Thyroid gland (tissue), 4 donors: ENCODE data around the gene DOCK6. TPM values are rescaled to one million over a fixed set of nuclear protein-coding genes. Genes with fewer than 3 reads are reported as not detected.

ENCODE experiments used
- DNase-seq, 2 donors: peaks; one replicate each; pipeline ENCODE4 v3.0.0-alpha.2; 2019
- H3K27ac ChIP-seq, 3 donors: fragments of 200-600 bp; sonication (generic); 1 replicate in 2 of 3; 2 replicates in 1 of 3; pipeline ENCODE4 v1.5.1; 2016 to 2019; ENCODE audit warnings: mild to moderate bottlenecking in 1 of 3, moderate library complexity in 1 of 3
- H3K27me3 ChIP-seq: fragments of 200-600 bp; sonication (generic); one replicate; pipeline ENCODE4 v1.5.1; 2019
- H3K36me3 ChIP-seq, 2 donors: fragments of 200-600 bp; sonication (generic); one replicate each; pipeline ENCODE4 v1.5.1; 2016 to 2019
- H3K4me1 ChIP-seq, 2 donors: fragments of 200-600 bp; sonication (generic); one replicate each; pipeline ENCODE4 v1.5.1; 2017 to 2019
- H3K4me3 ChIP-seq, 3 donors: fragments of 200-600 bp; sonication (generic); replicated peaks in 1 of 3; 1 replicate in 2 of 3; 2 replicates in 1 of 3; pipeline ENCODE4 v1.5.1; 2016; ENCODE audit warnings: mild to moderate bottlenecking in 1 of 3
- H3K9me3 ChIP-seq: fragments of 200-600 bp; sonication (generic); one replicate; pipeline ENCODE4 v1.5.1; 2017
- POLR2A ChIP-seq, 2 donors: fragments of 450-650 bp; IDR thresholded peaks; one replicate each; pipeline ENCODE4 v1.6.1; 2017; ENCODE audit warnings: antibody characterized with exemption in 2 of 2, mild to moderate bottlenecking in 2 of 2, moderate library complexity in 1 of 2
- WGBS, 2 donors: methylation state at CpG; one replicate each; pipeline ENCODE4 v1.1.5; 2017; 5-methylcytosine and 5-hydroxymethylcytosine counted together
- intact Hi-C: fragments of 100-400 bp; cut with DNase I; formaldehyde crosslinking; loops from one replicate; pipeline ENCODE4 v1.15.1; 2023
- total RNA-seq, 4 donors: library from RNA; depleted of rRNA; stranded (reverse); fragments of >200 nt; gene quantifications; one replicate each; pipeline ENCODE4 v1.2.3, GENCODE V29; 2016
- TF ChIP-seq, protein P1 (sequence below), 6 experiments: fragments of 200-600 bp in 3 of 6; fragments of 450-650 bp in 3 of 6; sonication (generic) in 3 of 6; IDR thresholded peaks; one replicate each; pipeline ENCODE4 v1.5.1; 2016 to 2019; ENCODE audit warnings: antibody characterized with exemption in 6 of 6, mild to moderate bottlenecking in 2 of 6, inconsistent platforms in 1 of 6, moderate library complexity in 1 of 6

The DOCK6 gene
- total RNA-seq, 4 donors from 2014 or later, result 41.4 to 156 (median 58.1) TPM

GRCh38 chr19:11209839-11210655, 52.3 kb downstream of the DOCK6 start:
- Histone ChIP-seq H3K27me3 (no peaks in the 10 kb centered on the region), H3K36me3 (peaks cover 34 to 38% of the 10 kb centered on the region in 2 donors), H3K27ac (no peak overlapping the region), H3K4me1 (peaks cover 3 to 5% of the 10 kb centered on the region in 2 donors), H3K9me3 (no peaks in the 10 kb centered on the region), H3K4me3 (no peak overlapping the region)
- intact Hi-C loops, result no loop called here
- no peak for DNase-seq
- TF ChIP-seq, protein P1, sequence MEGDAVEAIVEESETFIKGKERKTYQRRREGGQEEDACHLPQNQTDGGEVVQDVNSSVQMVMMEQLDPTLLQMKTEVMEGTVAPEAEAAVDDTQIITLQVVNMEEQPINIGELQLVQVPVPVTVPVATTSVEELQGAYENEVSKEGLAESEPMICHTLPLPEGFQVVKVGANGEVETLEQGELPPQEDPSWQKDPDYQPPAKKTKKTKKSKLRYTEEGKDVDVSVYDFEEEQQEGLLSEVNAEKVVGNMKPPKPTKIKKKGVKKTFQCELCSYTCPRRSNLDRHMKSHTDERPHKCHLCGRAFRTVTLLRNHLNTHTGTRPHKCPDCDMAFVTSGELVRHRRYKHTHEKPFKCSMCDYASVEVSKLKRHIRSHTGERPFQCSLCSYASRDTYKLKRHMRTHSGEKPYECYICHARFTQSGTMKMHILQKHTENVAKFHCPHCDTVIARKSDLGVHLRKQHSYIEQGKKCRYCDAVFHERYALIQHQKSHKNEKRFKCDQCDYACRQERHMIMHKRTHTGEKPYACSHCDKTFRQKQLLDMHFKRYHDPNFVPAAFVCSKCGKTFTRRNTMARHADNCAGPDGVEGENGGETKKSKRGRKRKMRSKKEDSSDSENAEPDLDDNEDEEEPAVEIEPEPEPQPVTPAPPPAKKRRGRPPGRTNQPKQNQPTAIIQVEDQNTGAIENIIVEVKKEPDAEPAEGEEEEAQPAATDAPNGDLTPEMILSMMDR (IDR thresholded peaks at IDR 0.05), result no peak
- no peak for TF ChIP-seq POLR2A (IDR thresholded peaks at IDR 0.05)
- WGBS, 2 donors, result 80 to 87% methylated on average over 2 of the region's 2 CpGs

GRCh38 chr19:11208561-11209471, 53.5 kb downstream of the DOCK6 start:
- H3K36me3 ChIP-seq, result peaks cover 22 to 30% of the 10 kb centered on the region in 2 donors
- H3K4me3 ChIP-seq, result no peak overlapping the region
- peaks cover 13 to 17% of the 10 kb centered on the region in 2 donors for H3K4me1 ChIP-seq
- 88 to 89% methylated on average over 26 to 36 of the region's 38 CpGs for WGBS, 2 donors
- no peaks in the 10 kb centered on the region for H3K27me3 ChIP-seq
- intact Hi-C loops, result no loop called here
- TF ChIP-seq, protein P1 (IDR thresholded peaks at IDR 0.05), result no peak
- TF ChIP-seq POLR2A (IDR thresholded peaks at IDR 0.05), result no peak
- no peak for DNase-seq
- H3K9me3 ChIP-seq, result no peaks in the 10 kb centered on the region
- no peak overlapping the region for H3K27ac ChIP-seq

- H3K9me3 ChIP-seq, result no peaks in the 10 kb centered on the region
- peak overlapping the region in 1 of 3 donors; percentile 92 for H3K27ac ChIP-seq
- intact Hi-C loops, result no loop called here
- H3K4me3 ChIP-seq, result no peak overlapping the region
- DNase-seq, result no peak
- TF ChIP-seq, protein P1 (IDR thresholded peaks at IDR 0.05), result no peak
- no peak for TF ChIP-seq POLR2A (IDR thresholded peaks at IDR 0.05)
- H3K27me3 ChIP-seq, result no peaks in the 10 kb centered on the region
- H3K36me3 ChIP-seq, result peaks cover 7 to 13% of the 10 kb centered on the region in 2 donors
- 87 to 90% methylated on average over 9 of the region's 9 CpGs for WGBS, 2 donors
- H3K4me1 ChIP-seq, result peaks cover 18 to 28% of the 10 kb centered on the region in 2 donors
Measured at GRCh38 chr19:11205939-11206570, 56.3 kb downstream of the DOCK6 start.

GRCh38 chr19:11204943-11205349, 57.4 kb downstream of the DOCK6 start:
- intact Hi-C loops, result loop anchor here (5.0 kb wide), 2 partner anchors 68 to 173 kb away; no protein-coding TSS in a partner anchor
- peaks cover 6 to 8% of the 10 kb centered on the region in 2 donors for H3K36me3 ChIP-seq
- peak overlapping the region; percentile 92 to 95 (median 93) for H3K27ac ChIP-seq
- H3K4me1 ChIP-seq, result peaks cover 18 to 28% of the 10 kb centered on the region in 2 donors
- no peaks in the 10 kb centered on the region for H3K9me3 ChIP-seq
- no peak overlapping the region for H3K4me3 ChIP-seq
- 31 to 55% methylated on average over 5 of the region's 5 CpGs for WGBS, 2 donors
- no peaks in the 10 kb centered on the region for H3K27me3 ChIP-seq
- peak; percentile 96 to 97 for DNase-seq
- TF ChIP-seq, protein P1 (IDR thresholded peaks at IDR 0.05), result no peak
- TF ChIP-seq POLR2A (IDR thresholded peaks at IDR 0.05), result no peak
